Measurements from ENCODE around the gene MARVELD1.

The MARVELD1 gene

DNA sequence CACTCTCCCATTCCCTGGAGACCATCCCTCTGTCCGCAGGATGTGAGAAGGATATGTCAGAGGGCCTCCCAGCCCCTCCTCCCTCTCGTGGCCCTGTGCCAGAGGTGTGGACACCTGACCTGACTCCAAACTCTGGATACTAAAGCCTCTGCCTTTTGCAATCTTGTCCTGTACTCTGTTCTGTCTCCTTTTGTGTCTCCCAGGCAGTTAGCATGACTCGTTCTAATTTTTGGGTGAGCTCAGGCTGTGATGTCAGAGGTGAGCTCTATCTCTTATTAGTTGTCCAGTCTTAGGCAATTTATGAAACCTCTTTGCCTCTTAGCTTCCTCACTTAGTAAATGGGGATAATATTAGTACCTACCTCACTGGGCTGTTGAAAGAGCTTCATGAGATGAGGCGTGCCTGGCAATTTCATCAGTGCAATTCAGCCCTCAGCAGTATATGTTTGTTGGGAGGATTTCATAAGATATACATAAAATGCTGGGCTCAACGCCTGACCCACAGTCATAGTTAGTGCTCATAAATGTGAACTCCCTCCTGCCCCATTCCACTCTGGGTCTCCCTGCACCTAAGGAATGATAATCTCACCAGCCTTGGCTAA is 10.9 kb downstream of the MARVELD1 start:
- no peak for DNase-seq

DNA sequence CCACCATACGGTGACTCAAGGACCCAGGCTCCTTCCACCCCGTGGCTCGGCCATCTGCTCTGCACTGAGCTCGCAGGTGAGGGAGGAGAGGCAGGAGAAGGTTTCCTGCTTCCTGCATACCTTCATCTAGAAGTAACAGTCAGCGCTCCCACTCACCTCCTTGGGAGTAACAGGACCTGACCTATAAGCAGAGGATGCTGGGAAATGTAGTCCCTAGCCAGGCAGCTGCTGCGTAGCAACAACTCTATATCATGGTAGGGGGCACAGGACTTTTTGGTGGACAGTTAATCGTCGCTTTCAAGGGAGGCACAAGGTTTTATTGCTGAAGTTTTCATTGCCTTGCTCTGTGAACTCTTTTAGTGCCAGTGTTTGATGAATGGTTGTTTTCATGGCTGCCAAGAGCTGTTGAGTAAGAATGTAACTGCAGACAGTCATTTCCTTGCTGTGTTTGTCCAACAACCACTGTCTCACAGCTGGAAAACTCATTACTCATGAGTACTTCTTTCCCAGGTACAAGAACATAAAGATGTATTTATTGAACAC is 13.2 kb downstream of the MARVELD1 start:
- DNase-seq, result peak; percentile 65

DNA sequence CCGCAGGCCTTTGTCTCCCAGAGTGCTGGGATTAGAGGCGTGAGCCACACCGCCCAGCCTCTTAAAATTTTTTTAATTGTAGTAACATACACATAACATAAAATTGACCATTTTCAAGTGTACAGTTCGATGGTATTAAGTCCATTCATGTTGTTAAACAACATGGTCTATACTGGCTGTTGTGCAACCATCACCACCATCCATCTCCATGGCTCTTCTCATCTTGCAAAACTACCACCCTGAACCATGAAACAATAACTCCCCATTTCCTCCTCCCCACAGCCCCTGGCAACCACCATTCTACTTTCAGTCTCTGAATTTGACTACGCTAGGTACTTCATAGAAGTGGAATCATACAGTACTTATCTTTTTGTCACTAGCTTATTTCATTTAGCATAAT is 15.5 kb downstream of the MARVELD1 start:
- no peak for DNase-seq

DNA sequence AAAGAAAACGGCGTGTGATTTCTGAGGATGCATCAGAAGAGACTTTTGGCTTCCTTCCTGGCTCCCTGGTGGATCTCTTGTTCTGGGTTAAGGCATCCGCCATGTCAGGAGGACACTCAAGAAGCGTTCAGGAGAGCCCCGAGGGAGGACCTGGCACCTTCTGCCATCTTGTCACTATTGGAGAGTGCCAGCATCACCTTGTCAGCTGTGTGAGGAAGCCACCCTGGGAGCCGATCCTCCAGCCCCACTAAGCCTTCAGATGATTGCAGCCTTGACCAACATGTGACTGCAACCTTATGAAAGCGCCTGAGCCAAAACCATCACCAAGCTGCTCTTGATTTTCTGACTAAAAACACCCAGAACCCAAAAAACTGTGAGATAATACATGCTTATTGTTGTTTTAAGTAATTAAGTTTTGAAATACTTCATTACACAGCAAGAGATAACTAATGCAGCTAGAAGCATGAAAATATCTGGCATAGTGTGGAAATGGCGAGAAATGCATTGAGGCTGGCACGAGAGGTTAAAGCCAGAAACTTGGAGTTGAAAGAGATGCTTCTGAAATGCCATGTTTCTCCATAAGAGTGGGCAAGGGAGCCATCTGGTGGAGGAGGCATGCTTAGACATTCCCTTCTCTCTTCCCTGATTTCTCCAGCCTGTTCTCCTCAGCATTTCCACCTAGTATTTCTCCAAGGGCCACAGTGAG is 18.0 kb downstream of the MARVELD1 start:
- peak; percentile 80 for DNase-seq

DNA sequence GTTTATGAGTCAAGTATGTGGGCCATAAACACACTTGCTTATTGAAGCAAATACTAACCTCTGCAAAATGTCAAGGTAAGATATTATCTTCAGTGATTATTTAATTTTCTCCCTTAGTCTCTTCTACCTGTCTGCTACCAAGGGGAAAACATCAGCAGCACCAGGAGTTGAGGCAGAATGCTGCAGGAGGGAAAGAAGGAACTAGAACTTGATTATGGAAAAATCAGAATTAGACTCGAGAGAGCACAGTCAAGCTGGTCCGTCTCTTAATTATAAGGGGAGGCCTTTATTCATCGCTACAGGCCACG is 18.5 kb downstream of the MARVELD1 start:
- DNase-seq, result no peak

DNA sequence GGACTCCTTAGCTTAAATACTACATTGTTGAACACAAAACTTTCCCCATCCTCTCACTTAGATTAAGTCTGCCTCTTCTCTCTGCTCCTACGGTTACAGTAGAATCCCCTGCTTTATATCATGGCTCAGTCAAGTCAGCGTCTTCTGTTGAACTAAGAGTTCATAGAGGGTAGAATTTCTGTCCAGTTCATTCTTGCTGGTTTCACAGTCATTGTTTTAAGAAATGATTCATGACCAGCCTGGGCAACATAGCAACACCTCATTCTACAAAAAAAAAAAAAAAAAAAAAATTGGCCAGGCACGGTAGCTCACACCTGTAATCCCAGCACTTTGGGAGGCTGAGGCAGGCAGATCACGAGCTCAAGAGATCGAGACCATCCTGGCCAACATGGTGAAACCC is 19.7 kb downstream of the MARVELD1 start:
- no peak for DNase-seq

DNA sequence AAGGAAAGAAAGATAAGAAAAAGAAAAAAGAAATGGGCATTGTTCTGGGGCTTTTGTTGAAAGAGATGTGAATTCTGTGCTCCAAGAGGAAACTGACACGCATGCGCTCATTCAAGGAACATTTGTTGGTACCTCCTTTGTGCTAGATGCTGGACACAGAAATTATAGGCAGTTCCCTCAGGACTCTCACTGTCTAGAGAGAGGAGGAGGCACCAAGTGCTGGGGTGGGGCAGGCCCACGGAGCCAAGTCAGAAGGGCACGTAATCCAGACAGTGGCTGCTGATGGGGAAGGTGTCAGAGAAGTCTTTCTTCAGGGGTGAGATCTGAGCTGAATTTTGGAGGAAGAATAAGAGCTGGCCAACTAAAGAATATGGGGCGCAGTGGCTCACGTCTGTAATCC is 20.5 kb downstream of the MARVELD1 start:
- DNase-seq, result no peak

DNA sequence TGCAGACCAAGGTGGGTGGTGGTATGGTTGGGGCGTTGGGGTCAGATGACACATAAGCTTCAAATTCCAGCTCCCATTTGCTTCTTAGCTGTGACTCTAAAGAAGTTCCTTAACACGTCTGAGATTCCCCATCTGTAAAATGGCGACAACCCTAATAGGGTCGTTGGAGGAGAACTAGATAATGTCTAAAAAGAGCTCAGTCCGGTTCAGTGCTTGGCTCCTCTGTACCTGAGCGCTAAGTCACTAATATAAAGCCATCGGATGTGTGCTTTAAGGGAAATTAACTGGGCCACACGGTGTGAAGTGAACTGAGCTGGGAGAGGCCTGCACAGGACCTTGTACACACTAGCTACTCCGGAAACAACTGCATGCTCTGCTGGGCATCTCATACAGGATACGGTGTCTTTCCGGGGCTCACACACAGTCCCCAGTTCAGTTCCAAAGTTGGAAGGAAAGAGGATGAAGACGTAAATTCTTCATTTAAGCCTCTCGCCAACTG is 22.9 kb downstream of the MARVELD1 start:
- DNase-seq, result no peak

DNA sequence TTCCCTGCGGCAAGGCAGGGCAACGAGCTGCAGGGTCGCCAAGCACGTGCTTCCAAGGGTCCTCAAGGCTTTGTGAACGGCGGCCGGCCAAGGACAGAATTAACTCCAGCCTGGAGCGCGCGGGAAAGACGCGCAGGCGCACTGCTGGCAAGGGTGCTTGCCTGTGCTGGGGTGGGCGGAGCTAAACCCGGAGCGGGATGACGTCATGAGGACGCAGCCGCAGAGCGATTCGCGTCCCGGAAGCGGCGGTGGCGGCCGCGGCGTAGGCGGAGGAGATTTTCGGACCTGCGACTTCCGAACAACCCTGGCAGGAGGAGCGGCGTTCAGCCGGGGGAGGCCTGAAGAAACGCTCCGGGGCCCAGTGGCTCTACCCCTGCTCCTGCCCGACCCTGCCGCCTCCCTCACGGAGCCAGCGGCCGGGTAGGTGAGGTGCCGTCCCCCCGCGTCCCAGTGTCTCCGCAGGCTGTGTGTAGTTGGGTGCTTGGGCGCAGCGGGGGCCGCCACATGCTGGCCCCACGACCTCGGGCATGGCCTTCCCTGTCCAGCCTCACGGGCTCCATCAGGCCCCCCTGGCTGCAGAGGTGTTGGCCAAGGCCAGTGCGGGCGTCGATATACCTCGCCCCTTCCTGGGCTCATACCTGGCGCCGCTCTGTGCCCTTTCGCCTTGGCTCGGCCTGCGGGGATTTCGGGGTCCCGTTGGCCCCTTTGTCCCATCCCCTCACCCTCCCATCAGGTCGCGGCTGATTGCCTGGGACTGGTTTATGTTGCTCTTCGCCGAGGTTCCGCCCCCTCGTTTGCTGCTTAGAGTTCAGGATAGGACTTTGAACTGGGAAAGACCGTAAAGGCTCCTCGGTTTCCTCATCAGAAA is 23.6 kb downstream of the MARVELD1 start, which contains the start of gene ZFYVE27:
ZFYVE27 (plus strand) TSS at position 227 of the 868 bp plus-strand sequence. CDS start 1,350 bp downstream, outside the sequence.
- peak; percentile 97 for DNase-seq

DNA sequence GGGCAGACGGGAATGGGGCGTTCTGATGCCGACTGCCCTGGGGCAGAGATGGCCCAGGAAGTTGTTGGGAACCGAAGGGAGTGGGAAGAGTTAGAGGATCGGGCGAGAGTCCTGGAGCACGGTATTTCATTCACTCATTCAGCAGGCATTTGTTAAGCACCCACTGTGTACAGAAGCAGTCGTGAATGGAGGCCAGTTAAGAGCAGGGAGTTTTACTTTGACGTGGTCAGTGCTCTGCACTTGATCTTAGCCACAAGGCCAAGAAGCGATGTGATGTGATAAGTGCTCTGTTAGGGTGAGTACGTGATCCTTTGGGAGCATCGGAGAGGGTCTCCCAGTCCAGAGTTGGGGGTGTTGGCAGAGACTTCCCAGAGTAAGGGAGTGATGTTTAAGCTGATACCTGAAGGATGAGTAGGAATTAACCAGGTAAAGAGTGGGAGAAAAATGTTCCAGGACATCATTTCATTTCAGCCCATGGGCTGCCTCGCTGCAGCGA is 24.3 kb downstream of the MARVELD1 start:
- no peak for DNase-seq

DNA sequence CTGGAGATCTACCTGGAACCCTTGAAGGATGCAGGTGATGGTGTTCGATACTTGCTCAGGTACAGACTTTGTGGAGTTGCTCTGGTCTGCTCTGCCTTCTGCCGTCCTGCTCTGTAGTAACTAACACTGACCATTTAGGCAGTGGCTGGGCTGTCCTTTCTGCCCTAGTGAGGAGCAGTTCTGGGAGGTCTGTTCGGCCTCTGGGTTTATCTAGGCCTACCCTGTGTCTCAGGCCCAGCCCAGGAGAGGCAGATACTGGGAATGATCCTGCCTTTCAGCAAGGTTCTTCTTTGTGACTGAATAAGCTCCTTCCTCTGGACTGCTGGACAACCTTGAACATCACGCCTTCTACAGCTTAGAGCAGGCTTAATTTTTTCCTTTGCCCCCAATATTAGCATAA is 25.1 kb downstream of the MARVELD1 start:
- no peak for DNase-seq

DNA sequence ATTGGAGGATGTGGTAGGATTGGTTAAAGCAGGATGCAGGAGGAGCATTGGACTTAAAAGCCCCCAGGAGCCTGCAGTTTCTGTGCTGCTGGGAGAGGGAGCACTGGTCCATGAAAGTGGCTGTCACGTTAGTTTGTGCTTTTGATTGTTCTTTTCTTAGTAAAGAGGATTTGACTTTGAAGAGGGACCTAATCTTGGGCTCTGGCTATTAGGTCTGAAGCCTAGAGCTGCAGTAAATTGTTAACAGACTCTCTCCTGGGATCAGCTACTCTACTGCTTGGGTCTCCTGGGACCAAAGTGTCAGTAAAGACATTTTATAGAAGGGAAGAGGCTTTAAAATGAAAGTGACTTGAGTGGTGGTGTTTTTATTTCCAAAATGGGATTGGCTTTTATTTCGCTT is 27.1 kb downstream of the MARVELD1 start:
- DNase-seq, result no peak

DNA sequence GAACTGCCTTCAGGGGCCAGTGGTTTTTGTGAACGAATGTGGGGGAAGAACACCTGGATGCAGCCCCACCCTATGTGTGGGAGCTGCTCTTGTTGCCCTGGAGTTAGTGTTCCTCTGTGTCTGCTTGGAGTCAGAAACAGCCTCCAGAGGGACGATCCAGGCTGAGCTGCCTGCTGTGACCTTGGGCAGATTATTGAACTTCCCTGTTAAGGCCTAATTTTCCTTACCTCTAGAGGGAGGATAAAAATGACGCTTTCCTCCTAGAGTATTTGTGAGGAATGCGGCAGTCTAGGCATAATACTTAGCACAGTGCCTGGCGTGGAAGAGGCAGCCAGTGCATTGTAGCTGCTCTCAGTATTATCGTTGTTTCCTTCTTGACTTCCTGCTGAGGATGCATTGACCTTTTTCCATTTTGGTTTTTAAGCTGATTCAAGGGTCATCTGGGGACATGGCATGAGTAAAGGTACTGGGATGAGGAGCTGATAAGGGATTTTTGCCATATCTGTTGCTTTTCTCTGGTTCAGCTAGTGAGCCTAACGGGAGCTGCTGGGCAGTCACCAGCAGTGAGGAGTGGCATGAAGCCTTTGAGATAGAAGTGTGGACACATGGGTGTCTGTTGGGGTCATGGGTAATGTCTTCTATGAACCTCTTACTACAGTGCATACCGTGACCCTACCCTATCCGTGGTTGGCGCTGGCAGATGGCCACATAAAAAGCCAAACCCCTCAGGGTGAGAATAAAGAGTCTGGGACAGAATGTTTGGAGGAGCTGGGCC is 29.8 kb downstream of the MARVELD1 start:
- no peak for DNase-seq

DNA sequence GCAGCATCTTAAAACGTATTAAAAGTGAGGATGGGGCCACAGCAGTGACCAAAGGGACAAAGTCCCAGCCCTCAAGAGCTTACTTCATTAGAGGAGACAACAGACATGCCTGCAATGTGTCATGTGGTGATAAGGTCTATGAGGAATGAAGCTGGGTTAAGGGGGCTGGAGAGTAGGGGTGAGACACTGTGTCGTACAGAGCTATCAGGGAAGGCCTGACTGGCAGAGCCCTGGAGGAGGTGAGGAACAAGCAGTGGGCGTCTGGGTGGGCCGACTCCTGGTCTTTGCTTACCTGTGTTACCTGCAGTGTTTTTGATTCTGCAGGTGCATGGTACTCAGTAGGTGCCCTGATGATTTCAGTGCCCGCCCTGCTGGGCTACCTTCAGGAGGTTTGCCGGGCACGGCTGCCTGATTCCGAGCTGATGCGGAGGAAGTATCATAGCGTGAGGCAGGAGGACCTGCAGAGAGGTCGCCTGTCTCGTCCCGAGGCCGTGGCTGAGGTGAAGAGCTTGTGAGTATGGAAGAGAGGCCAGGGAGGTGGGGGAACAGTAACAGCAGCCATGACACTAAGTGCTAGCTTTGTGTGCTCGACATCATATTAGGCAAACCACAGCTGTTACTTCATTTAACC is 31.0 kb downstream of the MARVELD1 start:
- no peak for DNase-seq

DNA sequence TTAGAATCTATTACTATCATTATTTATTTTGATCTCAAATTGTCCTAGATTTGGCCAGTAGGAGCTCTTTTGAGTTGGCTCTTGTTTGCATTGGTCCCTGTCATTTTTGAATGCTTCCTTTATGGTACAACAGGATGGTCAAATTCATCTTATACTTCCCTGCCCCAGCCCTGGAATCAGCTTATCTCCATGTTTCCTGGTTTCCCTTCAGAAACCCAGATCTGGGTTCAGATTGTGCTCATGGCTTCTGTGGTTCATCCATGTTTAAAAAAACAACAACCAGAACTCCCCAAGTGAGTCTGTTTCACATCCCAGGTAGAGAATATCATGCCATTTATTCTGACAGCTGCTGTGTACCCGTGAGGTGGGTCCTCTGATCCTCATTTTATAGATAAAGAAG is 34.0 kb downstream of the MARVELD1 start:
- no peak for DNase-seq

DNA sequence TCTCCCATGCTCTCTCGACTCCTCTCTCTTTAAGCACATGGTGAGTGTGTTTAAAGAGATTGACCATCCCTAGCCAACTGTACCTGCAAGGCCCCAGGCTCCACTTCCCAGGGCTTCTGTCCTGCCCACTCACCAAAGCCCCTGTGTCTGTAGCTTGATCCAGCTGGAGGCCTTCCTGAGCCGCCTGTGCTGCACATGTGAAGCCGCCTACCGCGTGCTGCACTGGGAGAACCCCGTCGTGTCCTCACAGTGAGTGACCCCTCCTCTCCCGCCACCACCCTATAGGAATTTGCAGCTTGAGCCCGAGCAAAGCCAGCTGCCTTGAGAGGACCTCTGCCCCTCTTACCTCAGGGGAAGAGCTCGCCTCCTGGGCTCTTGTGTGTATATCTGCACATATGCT is 34.6 kb downstream of the MARVELD1 start:
- no peak for DNase-seq

DNA sequence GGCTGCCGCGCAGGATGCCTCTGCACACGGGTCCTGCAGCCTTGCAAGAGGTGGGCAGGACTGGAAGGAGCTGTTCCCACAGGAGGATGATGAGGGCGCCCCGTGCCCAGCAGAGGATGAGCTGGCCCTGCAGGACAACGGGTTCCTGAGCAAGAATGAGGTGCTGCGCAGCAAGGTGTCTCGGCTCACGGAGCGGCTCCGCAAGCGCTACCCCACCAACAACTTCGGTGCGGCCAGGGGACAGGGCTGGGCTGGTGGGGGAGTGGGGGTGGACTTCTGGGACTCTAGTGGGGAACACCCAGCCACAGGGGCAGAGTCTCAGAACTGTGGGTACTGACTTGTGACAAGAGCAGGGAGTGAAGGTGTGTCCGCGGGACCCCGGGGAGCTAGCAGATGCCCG is 39.4 kb downstream of the MARVELD1 start:
- DNase-seq, result no peak

DNA sequence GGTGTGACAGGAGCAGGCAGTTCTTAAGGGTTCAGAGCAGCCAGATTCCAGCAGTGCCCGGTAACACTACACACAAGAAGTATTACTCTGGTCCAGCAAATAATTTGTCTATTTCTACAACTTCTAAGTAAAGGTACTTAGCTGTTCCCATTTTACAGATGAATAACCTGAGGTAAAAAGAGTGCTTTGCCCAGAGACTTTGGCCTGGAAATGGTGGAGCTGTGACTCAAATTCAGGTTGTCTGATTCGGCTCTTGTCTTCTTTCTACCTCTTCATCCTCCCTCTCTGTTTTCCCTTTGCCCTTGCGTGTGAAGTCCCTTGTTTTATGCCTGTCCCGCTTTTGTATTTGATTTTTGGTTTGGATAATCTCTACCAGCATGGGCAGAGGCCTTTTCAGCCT is 41.2 kb downstream of the MARVELD1 start:
- no peak for DNase-seq

DNA sequence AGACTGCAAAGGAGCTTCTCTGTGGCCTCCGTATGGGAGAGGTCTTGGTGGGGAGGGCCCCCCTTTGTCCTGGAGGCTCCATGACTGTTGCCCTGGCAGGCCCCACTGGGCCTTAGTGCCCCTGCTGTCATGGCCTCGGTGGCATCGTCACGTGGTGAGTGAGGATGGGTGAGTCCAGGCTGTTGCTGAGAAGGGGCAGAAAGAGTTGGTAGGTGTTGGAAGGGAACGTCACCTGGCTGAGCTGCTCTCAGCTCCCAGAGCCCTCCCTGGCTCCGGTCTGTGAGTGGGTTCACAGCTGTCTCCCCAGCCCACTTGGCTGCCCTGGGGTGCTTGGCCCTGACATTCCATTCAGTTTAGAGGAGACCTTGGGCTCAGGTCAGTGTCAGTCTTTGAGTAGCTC is 42.2 kb downstream of the MARVELD1 start:
- DNase-seq, result no peak

DNA sequence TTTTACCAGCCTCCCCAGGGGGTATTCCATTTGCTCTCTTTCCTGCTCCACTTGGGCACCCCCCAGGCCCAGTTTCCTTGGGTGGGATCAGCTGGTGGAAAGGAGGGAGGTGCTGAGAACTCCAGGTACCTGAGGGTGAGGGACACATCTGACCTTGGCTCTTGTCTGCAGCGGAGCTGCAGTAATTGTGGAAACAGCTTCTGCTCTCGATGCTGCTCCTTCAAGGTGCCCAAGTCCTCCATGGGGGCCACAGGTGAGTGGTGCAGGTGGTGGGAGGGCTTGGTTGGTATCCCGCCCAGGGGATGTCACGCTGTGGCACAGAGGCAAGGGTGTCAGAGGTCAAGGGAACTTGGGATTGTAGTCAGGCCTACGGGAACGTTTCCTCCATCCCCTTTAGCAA is 43.9 kb downstream of the MARVELD1 start:
- no peak for DNase-seq

DNA sequence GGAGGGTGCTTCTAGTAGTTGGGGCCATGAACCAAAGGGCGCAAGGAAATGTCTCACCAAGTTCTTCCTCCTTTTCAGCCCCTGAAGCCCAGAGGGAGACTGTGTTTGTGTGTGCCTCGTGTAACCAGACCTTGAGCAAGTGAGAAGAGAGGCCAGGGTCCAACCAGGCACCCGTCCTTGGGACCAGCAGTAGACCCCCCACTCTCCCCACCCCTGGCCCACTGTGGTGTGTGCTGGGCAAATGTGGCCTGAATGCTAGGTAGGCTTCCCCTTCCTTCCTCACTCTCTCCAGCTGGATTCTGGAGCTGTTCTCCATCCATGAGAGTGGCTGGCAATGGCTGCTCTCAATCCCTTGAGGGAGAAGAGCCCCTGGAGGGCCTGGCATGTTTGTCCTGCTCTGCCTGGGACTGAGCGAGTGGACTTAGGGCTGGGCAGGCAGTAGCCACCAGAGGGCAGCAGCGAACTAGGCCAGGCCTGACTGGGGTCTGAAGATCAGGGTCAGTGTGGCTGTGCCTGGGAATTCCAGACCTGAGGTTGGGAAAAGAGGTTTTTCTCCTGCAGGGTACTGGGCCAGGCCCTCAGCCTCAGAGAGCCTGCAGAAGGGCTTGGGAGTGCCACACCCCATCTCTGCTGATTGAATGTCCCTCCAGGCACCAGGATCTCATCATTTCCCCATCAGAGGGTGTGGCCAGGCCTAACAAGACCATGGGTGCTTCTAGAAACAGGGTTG is 45.8 kb downstream of the MARVELD1 start:
- peak; percentile 75 for DNase-seq
